Glomerular visceral epithelial cell (primary cell): ENCODE measurements around the gene RUNDC3A.
"Not testable (repeated sequence)": the region's sequence is repeated elsewhere in the genome, so short reads cannot be mapped to it uniquely, and the experiment has no call there.

ENCODE experiments used
- DNase-seq: peaks from one replicate; pipeline ENCODE4 v3.0.0-alpha.2; 2016; ENCODE audit errors: extremely low spot score

Gene RUNDC3A

GRCh38 chr17:44343510-44344209 is 35.3 kb downstream of the RUNDC3A start:
- no peak for DNase-seq

- peak; percentile 98 for DNase-seq
Measured at GRCh38 chr17:44344939-44345453, 36.6 kb downstream of the RUNDC3A start, which contains the start of gene GRN. GRN (plus strand) TSS chr17:44345302; CDS start chr17:44349165, 3,863 bp downstream.

DNA sequence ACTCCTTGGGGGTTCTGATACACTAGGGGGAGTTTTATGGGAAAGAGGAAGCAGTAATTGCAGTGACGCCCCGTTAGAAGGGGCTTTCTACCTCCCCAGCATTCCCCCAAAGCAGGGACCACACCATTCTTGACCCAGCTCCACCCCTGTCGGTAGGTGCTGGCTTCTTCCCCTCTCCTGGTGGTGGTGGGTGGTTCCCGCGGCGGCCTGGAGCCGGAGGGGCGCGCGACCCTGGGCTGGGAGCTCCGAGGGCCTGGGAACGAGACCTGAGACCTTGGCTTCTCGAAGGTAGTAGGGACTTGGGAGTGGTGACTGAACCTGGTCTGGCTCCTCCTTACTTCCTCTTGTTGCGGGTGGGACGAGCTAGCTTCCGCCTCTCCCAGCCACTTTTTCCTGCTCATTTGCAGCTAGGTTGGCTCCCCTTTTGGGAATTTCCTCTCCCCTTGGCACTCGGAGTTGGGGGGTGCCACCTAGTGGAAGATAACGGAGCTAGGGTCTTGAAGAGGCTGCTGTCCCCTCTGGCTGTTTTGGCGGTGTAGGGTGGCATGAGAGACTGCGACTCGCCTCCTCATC is 37.1 kb downstream of the RUNDC3A start:
- peak; percentile 70 for DNase-seq

DNA sequence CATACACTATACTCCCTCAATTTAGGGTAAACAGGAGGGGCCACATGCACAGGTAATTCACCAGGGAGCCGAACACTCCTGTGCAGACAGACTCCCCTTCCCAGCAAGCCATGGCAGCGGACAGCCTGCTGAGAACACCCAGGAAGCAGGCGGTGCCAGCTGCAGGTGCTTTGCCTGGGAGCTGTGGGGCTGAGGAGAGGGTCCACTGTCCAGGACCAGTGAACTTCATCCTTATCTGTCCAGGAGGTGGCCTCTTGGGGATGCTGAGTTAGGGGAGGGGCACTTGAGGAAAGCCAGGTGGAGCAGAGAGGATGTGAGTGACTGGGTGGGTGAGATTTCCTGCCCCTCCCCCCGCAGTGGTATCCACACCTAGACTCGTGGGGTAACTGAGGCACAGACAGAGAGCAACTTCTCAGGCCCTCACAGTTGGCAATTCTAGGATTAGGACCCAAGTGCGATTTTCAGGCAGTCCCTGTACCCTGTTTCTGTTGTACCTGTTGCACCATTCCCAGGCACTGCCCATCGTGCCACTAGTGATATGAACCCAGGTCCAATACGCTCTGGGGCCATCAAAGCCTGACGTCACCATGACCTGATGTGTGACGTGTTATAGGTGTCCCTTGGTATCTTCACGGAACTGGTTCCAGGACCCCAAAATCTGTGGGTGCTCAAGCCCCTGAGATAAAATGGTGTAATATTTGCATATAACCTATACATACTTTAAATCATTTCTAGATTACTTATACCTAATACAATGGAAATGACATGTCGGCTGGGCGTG is 37.9 kb downstream of the RUNDC3A start:
- no peak for DNase-seq

- DNase-seq = not testable (repeated sequence)
Measured at GRCh38 chr17:44347206-44348055, 39.0 kb downstream of the RUNDC3A start.

GRCh38 chr17:44348234-44348987 is 40.0 kb downstream of the RUNDC3A start:
- DNase-seq = peak; percentile 61

DNA sequence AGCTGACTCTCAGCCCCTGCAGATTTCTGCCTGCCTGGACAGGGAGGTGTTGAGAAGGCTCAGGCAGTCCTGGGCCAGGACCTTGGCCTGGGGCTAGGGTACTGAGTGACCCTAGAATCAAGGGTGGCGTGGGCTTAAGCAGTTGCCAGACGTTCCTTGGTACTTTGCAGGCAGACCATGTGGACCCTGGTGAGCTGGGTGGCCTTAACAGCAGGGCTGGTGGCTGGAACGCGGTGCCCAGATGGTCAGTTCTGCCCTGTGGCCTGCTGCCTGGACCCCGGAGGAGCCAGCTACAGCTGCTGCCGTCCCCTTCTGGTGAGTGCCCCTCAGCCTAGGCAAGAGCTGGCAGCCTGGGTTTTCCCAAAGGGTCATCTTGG is 40.6 kb downstream of the RUNDC3A start:
- DNase-seq = no peak

- no peak for DNase-seq
Measured at GRCh38 chr17:44349553-44350070, 41.2 kb downstream of the RUNDC3A start.

GRCh38 chr17:44350733-44351226 is 42.4 kb downstream of the RUNDC3A start:
- DNase-seq = peak; percentile 64

DNA sequence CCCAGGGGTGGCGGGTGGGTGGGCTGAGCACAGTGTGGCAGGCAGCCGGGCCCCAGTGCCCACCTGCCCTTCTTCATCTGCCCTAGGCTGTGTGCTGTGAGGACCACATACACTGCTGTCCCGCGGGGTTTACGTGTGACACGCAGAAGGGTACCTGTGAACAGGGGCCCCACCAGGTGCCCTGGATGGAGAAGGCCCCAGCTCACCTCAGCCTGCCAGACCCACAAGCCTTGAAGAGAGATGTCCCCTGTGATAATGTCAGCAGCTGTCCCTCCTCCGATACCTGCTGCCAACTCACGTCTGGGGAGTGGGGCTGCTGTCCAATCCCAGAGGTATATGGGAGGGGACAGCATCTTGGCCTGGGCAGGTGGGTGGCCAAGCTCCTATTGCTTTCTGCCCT is 43.1 kb downstream of the RUNDC3A start:
- DNase-seq = no peak

GRCh38 chr17:44351961-44352827 is 43.8 kb downstream of the RUNDC3A start:
- no peak for DNase-seq

DNA sequence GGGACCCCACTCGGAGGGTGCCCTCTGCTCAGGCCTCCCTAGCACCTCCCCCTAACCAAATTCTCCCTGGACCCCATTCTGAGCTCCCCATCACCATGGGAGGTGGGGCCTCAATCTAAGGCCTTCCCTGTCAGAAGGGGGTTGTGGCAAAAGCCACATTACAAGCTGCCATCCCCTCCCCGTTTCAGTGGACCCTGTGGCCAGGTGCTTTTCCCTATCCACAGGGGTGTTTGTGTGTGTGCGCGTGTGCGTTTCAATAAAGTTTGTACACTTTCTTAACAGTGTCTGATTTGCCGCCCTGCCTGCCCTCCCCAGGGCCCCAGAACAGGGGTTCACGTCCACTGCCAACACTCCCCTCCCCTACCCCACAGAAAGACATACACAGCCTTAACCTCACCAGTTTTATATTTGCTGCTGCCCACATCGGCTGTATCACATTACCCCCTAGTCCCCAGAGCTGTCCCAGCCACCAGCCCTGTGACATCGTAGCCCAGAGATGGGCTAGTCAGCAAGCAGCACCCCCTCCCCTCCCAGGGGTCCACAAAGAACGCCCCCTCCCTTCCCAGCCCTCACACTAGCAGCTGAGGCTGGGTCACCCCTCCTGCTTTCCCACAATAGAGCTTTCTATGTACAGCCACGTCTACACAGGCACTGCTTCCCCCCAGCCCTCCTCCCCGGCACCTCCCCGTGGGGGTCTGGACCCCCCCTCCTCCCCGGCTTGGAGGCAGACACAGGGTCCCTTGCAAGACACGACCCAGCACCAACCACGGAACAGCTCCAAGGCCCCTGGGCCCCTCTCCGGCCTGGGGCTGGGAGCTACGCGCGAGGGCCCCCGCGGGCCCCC is 44.6 kb downstream of the RUNDC3A start:
- DNase-seq = no peak

DNA sequence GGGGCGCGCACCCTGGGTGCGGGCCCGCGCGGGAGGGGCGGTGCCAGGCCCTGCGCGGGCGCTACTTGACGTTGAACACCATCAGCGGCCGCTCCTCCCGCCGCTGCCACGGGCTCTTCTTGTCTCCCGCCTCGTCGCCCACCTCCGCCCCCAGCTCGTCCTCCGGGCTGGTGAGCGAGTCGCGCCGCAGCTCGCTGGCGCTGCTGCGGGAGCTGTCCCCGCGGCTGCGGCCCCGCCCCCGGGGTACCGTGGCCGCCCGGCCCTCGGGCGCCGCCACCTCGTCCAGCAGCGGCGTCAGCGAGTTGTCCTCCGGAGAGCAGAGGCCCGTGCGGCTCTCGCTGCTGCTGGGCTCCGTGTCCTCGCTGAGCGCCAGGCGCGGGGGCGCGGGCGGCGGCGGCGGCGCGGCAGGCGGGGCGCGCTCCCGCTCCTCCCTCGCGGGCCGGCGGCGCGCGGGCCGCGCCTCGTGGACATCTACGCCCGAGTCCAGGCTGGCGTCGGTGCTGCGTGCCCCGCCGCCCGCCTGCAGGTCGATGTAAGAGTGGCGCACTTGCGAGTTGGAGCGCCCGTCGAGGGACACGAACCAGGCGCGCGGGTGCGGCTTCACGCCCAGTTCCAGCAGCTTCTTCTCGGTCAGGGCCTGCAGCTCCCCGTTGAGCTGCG is 45.4 kb downstream of the RUNDC3A start:
- DNase-seq = no peak

DNA sequence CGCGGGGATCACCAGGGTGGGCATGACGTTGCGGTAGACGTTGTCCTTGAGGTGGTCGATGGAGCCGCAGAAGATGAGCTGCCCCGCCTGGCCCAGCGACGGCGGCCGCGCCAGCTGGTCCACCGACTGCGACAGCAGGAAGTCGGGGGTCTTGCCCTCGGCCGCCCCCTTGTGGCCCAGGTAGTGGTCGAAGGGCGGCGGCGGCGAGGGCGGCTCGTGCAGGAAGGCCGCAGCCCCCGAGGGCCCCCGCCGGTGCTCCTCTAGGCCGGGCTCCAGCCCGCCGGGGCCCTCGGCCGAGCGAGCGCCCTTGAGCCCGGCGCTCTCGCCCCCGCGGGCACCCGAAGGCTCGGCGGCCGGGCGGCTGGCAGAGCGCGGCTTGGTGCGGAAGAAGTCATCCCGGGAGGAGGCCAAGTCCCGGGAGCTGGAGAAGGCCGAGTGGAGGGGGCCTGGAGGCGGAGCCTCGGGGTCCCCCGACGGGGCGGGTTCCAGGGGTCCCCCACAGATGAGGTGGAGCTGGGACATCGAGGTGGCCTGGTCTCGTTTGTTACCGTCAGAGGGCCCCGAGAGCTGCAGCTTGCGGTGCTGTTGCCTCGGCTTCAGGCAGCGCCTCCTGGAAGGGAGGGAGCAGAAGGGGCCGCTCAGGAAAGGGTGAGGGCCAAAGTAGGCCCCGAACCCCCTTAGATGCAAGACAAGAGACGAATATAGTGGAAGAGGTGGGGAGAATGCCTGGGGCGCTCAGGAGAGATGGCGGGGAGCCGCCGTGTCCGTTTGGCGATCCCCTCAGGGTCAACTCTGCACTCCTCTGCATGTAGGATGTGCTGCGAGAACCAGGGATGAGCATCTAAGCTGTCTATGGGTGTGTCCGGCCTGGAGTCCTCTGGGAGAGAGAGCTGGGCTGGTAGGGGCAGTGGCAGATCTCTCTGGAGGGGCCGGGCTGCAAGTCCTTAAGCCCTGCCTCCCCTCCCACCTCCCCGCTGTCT is 46.5 kb downstream of the RUNDC3A start:
- DNase-seq = no peak

- no peak for DNase-seq
Measured at GRCh38 chr17:44355642-44356099, 47.3 kb downstream of the RUNDC3A start.

DNA sequence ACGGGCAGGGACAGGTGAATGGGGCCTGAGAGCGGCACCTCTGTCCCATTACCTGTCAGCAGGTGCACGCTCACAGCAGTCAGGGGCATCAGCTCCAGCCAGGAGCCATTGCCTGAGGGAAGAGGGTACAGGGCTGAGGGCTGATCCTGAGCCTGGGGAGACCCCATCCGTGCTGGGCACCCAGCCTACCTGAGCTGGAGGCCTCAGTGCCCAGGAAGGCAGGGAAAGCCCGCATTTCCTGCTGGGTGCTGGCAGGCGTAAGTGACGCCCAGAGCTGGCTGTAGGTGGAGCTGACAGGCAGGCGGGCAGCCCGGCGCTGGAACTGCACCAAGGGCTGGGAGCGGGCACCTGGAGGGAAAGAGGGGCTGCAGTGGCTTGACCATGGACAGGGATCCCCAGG is 47.8 kb downstream of the RUNDC3A start:
- DNase-seq = no peak

DNA sequence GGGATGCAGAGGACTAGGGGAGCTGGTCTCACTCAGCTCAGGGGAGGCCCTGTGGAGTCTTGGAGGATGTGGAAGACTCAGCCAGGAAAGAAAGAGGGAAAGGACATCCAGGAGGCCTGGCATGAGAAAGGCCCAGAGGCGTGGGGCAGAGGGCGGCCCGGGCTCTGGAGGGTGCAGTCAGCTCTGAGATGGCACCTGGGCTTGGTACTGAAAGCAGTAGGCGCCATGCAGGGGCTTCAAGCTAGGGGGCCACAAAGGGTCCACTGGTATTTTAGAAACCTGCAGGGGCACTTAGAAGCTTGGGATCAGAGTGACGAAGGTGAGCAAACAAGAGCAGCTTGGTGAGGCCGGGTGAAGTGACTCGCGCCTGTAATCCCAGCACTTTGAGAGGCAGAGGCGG is 49.7 kb downstream of the RUNDC3A start:
- no peak for DNase-seq
